Activated T-cell treated with anti-CD3 and anti-CD28 coated beads for 4 hours (primary cell): ENCODE measurements around the gene HS6ST1.

ENCODE experiments used
- DNase-seq: peaks from one replicate; pipeline ENCODE4 v3.0.0-alpha.2; 2020

HS6ST1 gene

DNA sequence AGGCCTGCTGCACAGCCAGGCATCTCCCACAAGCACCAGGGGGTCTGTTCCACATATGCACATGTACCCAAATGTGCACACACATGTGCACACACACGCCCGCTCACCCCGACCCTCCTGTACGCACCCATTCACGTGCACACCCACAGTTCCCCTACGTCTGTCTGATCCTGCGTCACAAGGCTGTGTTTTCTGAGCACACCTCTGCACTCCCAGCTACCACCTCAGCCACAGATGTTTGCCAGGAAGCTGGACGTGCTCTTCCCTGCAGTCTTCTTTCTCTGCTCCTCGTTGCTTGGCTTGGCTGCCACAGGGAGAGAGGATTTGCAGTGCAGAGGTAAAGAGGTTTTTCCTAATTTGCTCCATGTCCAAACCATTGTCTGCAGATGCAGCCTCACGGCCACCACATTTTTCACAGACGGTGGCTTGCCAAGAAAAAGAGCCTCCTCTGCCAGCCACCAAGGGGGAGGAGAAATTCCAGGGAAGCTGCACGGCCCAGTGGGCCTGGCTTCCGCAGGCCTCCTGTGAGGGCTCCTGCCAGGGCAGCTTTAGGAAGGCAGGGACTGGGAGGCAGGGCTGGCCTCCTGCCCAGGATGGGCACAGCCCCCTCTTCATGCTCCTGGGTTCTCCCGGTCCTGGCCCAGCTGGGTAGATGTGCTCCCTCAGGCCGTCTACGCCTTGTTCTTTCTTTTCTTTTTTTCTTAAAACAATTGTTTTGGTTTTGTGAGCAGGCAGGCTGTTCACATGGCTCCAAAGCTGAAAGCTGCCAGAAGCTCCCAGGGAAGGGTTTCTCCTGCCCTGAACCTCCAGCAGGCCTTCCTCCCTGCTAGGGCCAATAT is 29.3 kb upstream of the HS6ST1 start:
- no peak for DNase-seq

DNA sequence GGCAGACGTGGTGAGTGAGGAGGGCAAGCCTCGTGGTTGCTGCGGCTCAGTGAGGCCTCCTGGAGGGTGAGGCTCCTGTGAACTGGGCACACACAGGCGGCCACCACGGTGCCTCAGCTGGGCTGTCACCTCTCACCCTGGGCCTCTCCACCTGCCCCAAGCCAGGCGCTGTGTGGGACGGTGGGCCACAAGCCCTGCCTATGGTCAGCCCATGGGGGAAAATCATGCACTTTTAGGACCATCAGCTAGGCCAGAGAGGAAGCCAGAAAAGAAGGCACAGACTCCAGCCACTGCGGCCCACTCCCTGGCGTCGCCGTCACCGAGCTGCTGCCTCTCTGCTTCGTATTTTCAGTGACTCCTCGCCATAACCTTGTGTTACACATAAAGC is 28.5 kb upstream of the HS6ST1 start:
- DNase-seq, result no peak

DNA sequence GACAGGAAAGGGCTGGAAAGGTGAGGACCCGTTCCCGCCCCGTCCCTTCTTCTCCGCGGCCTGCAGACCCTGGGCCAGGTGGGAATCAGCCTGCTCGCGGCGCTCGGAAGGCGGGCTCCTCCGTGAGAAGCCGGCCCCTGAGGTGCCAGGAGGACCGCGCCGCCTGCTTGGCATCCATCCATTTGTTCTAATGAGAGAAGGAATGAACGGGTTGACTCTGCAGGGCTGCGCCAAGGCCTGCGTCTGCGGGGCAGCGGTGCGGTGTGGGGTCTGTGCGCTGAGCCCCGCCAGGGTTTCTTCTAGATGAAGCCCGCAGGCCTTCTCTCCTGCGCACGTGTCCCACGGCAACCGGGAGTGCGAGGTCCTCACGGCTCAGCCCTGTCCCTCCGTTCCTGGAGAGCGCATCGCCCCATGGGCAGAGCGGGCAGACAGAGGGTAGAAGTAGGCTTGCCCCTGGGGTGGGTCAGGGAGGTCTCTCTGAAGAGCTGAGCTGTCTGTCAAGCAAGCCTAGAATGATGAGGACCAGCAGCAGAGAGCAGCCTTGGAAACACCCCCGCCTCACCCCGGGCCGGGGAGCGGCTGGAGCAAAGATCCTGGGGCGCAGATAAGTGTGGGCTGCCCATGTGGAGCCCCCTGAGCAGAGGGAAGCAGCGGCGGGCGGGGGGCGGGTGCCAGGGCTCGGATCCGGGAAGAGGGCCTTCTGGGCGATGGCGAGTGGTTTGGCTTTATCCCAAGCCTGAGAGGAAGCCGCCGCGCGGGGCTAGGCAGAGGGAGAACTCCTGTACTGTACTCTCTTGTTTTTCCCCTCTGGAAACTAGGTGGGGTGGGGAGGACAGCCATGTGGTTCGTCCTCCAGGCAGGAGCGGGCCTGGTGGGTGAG is 27.9 kb upstream of the HS6ST1 start:
- no peak for DNase-seq

DNA sequence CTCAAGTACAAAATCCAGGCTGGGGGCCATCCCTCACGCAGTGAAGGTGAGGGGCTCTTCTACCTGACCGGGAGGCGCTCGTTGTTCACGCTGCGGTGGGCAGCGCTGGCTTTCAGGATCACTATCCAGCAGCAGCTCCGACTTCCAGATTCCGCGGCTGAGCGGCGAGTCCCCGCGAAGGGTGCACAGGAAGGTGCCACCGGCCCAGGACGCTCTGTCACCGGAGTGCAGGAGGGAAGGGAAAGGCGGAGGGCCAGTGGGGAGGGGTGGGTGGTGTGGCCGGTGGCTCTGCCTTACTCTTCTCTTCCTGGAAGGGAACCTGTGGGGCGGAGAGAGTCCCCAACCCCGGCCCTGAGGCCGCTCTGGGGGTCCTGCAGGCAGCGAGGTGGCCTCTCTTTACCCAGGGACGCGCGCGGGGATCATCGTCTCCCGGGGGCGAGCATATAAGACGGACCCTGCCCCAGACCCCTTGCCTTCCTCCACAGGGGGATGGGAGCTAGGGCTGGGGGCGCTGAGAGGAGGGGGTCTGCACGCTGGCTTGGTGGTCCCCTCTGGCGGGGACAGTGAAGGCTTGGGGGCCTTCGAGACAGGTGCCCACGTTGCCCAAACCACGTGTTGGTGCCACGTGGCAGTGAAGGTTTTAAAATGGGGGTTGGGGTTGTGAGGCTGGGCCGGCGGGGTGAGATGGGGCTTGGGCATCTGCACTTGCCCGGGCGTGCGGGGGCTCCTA is 26.9 kb upstream of the HS6ST1 start:
- DNase-seq, result no peak

DNA sequence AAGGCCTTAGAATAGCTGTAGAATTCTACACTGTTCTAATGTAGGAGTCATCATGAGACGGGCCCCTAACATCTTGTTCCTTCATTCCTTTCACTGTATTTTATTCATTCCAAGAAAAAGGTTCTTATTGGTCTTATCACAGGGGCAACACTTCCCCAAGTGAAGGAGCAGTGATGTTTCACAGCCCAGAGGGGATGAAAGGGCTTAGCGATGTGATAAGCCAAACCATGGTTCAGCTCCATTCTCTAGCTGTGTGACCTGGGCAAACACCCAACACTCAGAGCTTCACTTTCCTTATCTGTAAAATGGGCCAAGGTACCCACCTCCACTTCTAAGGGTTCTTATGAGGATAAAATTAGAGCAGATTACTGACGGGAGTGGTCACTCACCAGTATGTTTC is 25.4 kb upstream of the HS6ST1 start:
- DNase-seq, result no peak

DNA sequence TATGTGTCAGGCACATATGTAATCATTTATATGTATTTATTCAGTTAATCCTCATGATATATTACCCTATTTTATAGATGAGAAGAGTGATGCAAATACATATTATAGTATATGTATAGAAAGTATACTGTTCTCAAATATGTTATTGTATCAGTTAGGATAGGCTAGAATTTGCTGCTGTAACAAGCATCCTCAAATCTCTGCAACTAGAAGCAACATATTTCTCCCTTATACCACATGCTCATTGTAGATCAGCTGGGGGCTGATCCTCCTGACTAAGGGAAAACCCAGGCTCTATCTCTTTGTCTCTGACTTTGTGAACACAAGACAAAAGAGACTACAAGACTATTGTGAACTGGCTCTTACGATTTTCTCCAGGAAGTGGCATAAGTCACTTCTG is 24.8 kb upstream of the HS6ST1 start:
- no peak for DNase-seq

DNA sequence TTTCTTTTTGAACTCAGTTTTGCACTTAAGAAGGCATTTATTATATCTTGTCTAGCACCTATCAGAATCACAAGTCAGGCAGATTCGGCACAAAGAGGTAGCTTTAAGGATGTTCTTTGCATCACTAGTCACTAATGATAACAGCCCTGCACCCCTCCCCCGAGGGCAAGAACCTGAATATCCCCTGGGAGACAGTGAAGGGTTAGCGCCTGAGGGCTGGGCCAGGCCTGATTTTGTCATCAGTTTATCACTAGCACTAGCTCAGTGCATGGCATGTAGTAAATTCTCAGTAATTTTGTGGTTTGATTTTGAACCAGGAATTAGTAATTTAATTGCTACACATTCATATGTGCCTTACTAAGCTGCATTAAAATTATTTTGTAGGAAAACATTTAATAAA is 23.9 kb upstream of the HS6ST1 start:
- DNase-seq, result no peak

DNA sequence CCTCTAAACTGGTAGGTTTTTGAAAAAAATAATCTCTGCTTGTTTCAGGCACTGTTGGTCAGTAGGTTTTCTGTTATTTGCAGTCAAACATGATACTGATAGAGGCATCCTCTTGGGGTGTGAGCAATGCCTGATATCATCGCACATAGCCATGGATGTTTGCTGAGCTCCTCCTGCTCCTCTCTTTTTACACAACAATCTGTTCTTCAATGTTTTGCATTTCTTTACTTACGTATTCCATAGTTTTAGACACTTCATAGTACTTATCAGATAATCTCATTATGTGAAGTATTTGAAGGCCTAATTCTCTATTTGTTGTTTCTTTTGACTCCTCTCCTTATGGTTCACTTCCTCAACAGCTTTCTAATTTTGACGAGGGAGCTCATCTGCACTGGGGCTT is 23.0 kb upstream of the HS6ST1 start:
- no peak for DNase-seq

DNA sequence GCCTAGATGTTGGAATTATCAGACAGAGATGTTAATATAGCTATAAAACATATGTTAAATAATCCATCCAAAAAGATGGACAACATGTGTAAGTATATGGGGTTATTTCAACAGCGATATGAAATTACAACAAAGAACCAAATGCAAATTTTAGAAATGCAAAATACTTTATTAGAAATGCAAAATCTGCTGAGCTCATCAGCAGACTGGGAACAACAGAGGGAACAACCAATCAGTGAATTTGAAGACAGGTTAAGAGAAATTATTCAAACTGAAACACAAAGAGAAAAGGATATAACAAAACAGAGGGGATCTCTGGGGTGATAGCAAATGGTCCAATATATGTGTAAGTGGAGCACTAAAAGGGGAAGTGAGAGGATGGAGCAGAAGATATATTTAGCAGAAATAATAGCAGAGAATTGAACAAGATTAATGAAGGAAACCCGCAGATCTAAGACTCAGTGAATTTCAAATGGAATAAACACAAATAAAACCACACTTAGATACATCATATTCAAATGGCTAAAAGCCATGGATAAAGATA is 13.5 kb upstream of the HS6ST1 start:
- DNase-seq, result no peak

DNA sequence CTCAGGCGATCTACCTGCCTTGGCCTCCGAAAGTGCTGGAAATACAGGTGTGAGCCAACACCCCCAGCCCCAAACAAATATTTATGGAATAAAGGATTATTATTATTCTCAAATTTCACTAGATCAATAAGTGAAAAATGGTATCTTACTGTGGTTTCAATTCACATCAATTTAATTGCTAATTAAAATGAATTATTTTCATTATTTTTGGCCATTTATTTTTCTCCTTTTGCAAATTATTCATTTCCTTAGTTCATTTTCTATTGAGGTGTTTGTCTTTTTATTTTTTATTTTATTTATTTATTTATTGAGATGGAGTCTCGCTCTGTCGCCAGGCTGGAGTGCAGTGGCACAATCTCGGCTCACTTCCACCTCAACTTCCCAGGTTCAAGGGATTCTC is 11.9 kb upstream of the HS6ST1 start:
- no peak for DNase-seq

DNA sequence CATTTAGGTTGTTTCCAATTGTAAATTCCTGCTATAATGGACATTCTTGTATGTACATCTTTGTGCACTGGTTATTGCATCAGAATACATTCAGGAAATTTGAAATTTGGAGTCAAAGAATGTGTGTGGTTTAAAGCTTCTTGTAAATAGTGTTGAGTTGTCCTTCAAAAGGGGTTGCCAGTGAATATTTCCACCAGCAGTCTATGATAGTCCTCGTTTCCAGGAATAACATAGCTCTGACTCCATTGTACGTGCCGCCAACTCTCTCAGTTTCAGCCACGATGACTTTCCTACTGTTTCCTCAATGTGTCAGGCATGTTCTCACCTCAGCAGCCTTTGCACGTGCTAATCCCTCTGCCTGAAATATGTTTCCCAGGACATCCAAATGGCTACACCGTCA is 10.9 kb upstream of the HS6ST1 start:
- DNase-seq, result no peak

DNA sequence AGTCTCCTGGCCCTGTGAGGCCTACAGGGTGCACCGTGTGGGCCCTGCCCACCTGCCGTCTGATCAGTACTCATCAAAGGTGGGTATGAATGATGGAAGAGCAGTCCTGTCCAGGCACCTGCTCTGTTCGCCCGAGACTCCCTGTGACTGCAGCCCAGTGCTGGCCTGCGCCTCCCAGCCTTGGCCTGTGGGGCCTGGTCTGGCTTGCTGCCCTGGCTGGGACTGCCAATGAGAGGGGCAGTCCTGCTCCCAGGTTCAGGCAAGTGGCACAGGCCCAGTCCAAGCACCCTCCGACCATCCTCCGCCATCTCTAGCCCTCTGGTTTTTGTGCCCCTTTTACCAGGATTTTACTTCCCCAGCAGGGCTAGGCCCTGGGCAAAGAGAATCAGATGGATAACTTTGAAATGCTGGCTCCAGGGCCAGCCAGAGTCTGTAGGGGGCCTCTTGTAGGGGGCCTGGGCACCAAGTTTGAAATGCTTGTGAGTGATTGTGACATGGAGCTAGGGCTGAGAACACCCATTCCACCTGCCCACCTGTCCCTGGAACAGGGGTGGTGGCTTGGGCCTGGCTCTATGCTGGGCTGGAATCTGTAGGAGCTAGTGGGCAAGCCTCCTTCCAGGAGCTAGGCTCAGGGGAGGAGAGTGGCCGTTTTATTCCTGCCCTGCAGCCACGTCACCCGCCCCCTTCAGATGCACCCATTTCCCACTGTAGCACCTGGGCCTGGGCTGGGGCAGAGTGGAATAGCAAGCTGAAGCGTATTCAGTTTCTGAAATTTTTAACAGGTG is 8.7 kb upstream of the HS6ST1 start:
- no peak for DNase-seq

DNA sequence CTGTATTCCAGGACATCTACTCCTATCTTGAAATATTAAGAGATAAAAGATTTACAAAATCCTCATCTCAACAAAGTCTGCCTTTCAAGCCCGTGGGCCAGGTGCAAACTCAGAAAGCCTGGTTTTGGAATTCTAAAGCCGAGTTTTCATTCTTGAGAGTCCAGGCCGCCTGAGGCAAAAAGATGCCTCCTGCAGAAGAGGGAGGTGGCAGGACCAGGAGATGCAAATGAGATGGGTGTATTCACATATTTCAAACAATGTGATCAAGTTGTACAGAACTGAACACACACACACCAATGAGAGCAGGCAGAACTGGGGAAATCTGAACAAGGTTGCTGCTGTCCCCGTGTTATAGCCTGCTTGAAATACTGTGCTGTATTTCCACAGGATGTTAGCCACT is 7.7 kb upstream of the HS6ST1 start:
- no peak for DNase-seq

DNA sequence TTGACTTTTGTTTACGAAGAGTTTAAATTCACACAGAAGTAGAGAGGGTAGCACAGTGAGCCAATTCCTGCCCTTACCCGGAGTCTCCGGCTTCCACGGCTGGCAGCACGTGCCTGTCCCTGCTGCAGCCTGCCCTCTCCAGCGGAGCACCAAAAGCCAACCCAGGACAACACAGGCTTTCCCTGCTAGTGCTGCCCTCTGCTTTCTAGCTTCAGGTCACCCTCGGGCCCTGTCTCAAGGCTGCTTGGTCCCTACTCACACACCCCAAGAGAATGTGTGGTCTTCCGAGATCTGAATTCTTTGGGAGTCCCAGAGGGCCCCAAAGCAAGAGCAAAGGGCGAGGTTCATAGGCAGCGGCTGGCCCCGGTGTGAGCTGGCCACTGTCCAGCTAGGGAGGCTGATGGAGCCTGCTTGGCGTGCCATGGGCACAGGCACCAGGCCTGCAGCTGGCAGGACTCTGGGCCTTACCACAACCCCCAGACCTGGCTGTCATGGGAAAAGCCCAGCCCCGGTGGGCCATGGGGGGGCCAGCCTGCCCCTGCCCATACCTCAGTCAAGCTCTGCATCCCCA is 7.0 kb upstream of the HS6ST1 start:
- no peak for DNase-seq

DNA sequence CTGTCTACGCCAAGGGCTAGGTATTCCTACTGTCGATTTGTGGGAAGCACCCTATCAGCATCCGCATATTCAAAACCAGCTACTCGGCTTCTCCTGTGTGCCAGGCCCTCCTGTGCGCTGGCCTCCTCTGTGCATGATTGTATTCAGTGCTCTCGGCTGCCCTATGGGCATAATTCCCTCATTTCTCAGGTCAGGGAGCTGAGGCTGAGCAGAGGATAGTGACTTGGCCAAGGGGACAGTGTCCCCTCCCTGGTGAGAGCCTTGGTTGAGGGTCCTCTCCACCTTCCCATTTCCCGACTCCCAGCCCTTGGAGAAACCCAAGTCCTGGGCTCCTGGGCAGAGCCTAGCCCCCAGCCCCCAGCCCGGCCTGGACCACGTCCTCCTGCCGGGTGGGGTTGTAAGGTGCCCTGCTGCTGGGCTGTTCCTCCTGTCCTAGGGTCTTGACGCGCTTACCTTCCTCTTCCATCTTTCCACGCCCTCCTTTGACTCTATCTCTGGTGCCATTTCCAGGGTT is 6.3 kb upstream of the HS6ST1 start:
- DNase-seq, result no peak

DNA sequence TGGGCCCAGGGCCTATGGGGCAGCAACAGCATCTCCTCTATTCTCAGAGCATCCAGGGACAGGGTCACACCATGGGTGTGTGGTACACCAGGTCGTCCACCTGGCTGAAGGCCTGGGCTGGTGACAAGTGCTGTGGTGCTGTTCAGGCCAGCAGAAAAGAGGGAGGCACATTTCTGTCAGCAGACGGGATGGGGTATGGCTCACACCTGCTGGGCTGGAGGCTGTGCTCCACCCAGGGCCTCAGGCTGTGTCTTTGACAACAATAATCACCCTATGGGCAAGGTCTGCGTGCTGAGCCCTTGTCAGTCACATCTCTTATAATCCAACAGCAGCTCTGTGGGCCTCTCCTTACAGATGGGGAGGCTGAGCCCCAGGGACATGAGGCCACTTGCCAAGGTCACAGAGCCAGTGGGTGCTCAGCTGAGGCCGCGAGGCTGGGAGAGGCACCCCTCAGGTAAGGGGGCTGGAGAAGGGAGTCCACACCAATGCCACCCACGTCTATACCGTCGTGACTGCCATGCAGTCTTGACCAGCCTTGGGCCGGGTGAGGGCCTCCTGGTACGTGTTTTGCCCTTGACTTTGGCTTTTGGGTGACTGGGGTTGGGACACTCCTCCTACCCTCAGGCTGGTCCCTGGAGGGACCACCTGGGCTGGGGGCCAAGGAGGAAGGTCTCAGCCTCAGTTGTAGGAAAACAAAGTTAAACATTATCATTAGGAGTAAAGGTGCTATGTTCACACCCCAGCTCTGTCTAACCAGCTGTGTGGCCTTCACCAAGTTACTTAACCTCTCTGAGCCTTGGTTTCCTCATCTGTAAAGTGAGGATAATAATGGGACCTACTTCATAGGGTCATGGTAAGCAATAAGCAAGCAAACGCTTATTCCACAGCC is 5.6 kb upstream of the HS6ST1 start:
- DNase-seq, result no peak

DNA sequence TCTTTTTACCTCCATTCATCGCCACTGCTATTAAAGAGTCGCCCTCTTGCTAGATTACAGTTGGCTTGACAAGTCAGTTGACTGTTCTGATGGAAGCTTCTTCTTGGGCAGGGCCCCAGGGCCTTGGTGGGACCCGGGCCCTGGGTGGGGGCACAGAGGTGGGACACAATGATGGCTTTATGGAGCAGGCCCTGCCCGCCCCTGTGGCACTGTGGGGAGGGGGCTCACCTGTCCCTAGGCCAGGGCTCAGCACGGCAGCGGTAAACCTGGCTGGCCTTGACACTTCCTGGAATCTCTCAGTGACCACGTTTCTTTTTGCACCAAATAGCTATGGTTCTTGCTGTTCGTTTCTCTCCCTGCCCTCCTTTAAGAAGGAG is 4.9 kb upstream of the HS6ST1 start:
- no peak for DNase-seq

DNA sequence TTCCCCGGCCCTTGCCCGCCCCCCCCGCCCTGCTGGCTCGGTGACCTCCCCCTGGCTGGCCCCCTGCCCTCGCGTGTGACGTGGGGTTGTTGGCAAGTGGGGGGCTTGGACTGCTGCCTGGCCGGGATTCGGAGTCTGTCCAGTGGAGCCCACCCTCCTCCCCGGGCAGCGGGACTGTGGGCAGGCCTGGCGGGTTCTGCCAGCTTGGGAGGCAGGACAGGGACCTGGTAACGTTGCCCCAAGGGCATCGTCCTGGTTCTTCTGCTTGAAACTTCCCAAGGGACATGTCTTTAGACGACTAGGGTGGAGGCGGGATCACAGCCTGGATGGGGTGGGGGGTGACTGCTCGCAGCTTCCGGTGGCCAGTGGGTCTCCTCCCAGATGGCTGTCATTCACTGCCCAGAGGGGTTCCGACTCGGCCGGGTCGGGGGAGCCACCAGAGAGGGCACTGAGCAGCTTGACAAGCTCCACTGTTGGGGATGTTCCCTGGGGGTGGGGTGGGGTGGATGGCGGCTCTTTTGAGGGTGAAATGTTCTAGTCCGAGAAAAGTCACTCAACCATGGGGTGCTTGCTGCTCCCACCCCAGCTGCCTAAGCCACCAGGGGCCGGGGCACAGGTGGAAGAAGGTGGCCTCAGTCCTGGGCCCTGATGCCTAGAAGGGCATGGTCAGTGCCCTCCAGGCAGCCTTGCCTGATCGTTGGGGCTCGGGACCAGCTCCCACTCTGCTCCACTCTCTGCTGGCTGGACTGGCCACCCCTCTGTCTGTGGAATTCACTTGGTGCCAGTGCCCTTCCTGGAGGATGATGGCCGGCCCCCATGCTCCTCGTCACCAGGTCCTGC is 4.3 kb upstream of the HS6ST1 start:
- DNase-seq, result no peak

DNA sequence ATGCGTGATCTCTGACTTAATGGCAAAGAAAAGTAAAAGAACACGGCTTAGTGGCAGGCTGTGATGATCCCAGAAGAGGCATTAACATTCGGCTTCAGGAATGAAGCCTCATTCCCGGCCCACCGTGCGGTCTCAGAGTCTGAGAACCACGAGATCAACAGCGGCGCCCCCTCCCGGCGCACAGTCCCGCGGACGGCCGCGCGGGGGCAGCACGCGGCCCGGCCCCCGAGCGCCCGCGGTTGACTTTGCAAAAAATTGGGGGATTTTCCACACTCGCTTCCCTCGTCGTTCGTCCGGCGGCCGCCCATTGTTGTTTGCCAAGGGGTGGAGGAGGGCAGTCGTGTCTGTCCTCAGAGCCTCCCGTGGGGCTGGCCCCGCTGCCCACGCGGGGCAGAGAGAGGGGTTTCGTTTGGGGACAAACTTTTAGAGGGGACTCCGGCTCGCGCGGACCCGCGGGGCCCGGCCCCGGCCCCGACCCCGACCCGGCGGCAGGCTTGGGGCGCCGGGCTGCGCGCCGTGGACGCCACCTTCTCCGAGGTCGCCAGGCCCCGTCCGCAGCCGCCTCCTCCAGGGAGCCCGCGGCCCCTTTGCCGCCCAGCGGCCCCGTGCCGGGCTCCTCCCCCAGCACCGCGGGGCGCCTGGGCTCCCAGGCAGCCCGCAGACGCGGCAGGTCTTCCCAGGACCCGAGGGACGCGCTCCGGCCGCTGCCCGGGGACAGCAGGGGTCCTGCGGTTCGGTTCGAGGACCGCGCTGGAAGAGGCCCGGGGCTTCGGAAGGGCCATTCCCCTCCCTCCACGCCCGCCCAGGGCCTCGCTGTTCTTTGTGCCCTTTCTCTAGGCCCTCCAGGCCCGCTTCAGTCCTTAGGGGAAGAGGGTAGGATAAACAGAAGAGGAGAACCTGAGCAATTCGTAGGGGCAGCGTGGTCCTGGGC is 3.4 kb upstream of the HS6ST1 start:
- peak; percentile 77 for DNase-seq
